ENCODE data around the gene TEX19.
"Not testable (repeated sequence)": the region's sequence is repeated elsewhere in the genome, so short reads cannot be mapped to it uniquely, and the experiment has no call there.

Gene TEX19

GRCh38 chr17:82408938-82409318, 49.9 kb downstream of the TEX19 start:
- no peak for DNase-seq (ENCODE audit: low read depth)

- no peak for DNase-seq (ENCODE audit: low read depth)
Measured at GRCh38 chr17:82410014-82410716, 51.1 kb downstream of the TEX19 start.

GRCh38 chr17:82411396-82412053, 52.5 kb downstream of the TEX19 start:
- DNase-seq (ENCODE audit: low read depth), result no peak

- DNase-seq (ENCODE audit: low read depth), result not testable (repeated sequence)
Measured at GRCh38 chr17:82412081-82412480, 53.0 kb downstream of the TEX19 start.

- no peak for DNase-seq (ENCODE audit: low read depth)
Measured at GRCh38 chr17:82412535-82413520, 53.8 kb downstream of the TEX19 start.

All from T follicular helper cell (primary cell).